ENCODE measurements around the gene AGFG2. TPM values are rescaled to one million over a fixed set of nuclear protein-coding genes. Genes with fewer than 3 reads are reported as not detected.
A peak's percentile ranks its signal among the peaks of the same experiment; 100 is the strongest.

AGFG2 gene
- total RNA-seq, 4 donors from 2014 or later: 3.4 to 24.3 (median 7.1) TPM

DNA sequence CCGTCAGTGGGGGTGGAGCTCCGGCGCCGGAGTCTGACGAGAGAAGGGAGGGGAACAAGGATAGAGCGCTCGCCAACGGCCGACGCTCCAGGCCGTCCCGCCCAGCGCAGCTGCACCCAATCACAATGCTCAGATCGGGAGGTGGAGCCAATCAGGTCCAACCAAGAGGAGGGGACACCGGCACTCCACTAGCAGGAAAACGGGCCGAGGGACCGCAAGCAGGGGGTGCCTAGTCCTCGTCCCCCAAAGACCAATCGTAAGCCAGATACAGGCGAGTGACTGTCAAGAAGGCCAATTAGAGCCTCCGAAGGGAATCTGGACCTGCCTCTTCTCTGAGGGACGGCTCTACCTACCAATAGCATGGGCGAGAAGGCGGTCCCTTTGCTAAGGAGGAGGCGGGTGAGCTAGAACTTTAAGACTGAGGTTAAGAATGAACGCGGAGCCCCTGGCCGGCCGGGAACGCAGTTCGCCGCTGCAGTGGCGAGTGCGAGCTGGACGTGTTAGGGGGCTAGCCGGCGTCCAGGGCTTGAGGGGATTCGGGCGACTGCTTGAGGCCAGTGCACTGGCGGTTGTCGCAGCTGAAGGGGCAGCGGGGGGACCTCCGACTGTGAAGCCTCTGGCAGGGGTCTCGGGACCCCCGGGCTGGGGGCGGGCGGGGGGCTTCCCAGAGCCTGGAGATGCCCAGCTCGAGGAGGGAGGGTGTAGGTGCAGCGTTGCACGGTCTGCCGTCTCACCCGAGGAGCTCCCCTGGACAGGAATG lies 47.4 kb downstream of the AGFG2 start, which contains the start of gene FBXO24:
Gene FBXO24 (plus strand): TSS at position 63 of the 760 bp plus-strand sequence. CDS start 298 bp downstream, at position 361.
- TF ChIP-seq, protein P1, sequence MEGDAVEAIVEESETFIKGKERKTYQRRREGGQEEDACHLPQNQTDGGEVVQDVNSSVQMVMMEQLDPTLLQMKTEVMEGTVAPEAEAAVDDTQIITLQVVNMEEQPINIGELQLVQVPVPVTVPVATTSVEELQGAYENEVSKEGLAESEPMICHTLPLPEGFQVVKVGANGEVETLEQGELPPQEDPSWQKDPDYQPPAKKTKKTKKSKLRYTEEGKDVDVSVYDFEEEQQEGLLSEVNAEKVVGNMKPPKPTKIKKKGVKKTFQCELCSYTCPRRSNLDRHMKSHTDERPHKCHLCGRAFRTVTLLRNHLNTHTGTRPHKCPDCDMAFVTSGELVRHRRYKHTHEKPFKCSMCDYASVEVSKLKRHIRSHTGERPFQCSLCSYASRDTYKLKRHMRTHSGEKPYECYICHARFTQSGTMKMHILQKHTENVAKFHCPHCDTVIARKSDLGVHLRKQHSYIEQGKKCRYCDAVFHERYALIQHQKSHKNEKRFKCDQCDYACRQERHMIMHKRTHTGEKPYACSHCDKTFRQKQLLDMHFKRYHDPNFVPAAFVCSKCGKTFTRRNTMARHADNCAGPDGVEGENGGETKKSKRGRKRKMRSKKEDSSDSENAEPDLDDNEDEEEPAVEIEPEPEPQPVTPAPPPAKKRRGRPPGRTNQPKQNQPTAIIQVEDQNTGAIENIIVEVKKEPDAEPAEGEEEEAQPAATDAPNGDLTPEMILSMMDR (IDR thresholded peaks at IDR 0.05; ENCODE audit: low read depth): peak; percentile 30

DNA sequence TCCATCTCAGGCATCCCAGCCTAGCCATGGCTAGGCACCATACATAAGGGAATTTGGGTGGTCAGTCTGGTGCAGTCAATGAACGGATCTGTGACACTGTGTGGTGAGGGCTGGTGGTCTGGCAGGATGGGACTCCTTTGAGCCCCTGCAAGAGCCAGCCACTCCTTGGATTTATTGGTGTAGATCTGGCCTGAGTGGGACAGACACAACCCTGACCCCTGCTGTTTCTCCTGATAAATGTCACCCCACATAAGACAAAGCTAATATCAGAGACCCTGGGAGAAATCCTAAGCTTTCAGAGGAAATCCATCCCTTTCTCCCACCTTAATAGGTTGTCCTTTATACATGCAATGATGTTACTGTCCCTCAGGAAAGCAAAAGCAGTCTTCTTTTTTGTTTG lies 49.4 kb downstream of the AGFG2 start:
- TF ChIP-seq, protein P1 (IDR thresholded peaks at IDR 0.05; ENCODE audit: low read depth): no peak

DNA sequence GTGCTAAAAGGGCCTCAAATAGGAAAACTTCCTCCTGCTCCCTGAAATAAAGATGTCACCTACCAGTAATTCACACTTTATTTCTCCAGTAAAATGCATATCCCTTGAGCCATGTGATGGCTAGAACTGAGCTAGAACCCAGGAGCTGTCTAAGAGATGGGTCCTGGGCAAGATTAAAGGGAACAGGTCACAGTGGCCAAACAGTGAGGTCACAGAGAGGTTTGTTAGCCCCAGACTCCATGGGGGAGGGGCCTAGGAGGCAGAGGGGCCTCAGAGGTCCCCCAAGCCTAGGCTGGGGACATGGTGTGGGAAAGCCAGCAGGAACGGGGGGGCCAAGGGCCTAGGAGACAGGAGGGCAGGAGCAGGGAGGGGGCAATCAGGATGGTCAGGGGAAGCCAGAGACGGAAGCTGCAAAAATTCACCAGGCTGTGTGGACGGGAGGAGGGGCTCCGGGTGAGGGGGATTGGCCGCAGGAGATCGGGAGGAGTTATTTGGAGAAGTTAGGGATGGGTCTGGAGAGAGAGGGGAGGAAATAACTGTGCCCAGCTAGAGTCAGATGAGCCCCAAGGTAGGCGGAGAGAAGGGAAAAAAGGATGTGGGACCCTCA lies 50.4 kb downstream of the AGFG2 start:
- TF ChIP-seq, protein P1 (IDR thresholded peaks at IDR 0.05; ENCODE audit: low read depth): no peak

DNA sequence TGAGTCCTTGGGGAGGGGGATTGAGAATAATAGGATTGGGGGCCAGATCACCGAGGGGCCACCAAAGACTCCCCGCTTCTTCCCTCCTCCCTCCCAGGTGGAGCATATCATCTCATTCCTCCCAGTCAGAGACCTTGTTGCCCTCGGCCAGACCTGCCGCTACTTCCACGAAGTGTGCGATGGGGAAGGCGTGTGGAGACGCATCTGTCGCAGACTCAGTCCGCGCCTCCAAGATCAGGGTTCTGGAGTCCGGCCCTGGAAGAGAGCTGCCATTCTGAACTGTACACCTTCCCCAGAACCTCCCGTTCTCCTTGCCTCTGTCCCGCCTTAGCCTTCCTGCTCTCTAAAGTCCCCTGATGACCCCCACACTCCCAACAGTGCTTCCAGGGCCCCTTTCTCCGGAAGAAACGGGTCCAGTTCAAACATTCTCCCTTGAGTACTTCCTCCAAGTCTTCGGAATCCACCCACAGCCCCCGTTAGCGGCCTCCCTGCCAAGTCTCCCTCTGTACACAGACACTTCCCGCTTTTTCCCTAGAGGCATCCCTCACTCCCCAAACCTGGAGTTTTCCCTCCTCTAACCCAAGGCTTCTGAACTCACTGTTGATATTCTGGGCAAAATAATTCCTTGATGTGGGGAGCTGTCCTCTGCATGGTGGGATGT lies 51.2 kb downstream of the AGFG2 start:
- TF ChIP-seq, protein P1 (IDR thresholded peaks at IDR 0.05; ENCODE audit: low read depth): no peak

DNA sequence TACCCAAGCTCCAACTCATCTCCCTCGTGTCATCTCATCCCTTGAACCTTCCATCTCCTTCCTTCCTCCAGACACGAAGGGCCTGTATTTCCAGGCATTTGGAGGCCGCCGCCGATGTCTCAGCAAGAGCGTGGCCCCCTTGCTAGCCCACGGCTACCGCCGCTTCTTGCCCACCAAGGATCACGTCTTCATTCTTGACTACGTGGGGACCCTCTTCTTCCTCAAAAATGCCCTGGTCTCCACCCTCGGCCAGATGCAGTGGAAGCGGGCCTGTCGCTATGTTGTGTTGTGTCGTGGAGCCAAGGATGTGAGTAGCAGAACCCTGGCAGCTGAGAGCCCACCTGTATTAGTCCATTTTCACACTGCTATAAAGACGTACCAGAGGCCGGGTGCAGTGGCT lies 52.6 kb downstream of the AGFG2 start:
- TF ChIP-seq, protein P1 (IDR thresholded peaks at IDR 0.05; ENCODE audit: low read depth): no peak

DNA sequence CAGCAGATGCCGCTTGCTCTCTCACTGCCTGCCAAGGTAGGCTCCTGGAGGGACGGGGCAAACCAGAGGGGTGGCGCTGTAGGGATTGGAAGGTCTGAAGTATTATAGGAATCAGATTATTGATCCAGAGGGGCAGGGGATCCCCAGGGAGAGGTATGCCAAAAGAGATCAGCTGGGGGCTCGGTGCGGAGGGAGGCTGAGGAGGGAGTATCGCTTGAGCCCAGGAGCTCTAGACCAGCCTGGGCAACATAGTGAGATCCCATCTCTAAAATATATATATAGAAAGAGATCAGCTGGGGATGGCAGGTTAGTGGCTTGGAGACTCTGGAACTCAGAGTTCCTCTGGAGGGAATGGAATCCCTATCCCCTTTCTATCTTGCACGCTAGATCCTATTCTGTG lies 56.2 kb downstream of the AGFG2 start:
- TF ChIP-seq, protein P1 (IDR thresholded peaks at IDR 0.05; ENCODE audit: low read depth): no peak

DNA sequence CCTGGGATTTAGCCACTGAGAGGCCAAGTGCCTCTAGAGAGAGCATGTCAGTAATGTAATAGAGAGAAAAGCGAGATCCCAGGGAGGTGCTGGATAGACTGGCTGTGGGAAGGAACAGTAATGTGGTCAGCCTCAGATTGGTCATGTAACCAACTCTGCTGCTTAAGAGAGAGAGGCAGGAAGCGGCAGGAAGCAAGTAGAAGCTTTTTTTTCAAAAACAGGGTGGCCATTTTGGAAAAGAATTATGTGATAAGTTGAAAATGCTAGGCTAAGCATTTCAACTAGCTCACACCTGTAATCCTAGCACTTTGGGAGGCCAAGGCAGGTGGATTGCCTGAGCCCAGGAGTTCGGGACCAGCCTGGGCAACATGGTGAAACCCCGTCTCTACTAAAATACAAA lies 59.4 kb downstream of the AGFG2 start:
- TF ChIP-seq, protein P1 (IDR thresholded peaks at IDR 0.05; ENCODE audit: low read depth): no peak
